K562 (cell line): ENCODE results near the gene IL1R1. TPM values are rescaled to one million over a fixed set of nuclear protein-coding genes. Genes with fewer than 3 reads are reported as not detected.

ENCODE experiments used
- ATAC-seq: fragments of 200-7000 bp; cut with Tn5 transposase; 3 replicates; pipeline ENCODE4 v1.9.1; 2020; ENCODE audit warnings: moderate library complexity
- BruUV-seq: library from RNA; stranded (reverse); fragments of 400-500 nt; replicated peaks from 2 replicates; lab custom pipeline; 2021; lab: Mats Ljungman, UMichigan
- CTCF ChIA-PET: fragments of 300-600 bp; formaldehyde crosslinking; extraction: SDS; loops from one replicate; lab custom pipeline; 2021; ENCODE audit warnings: low intra/inter-chr PET ratio; lab: Yijun Ruan, JAX
- POLR2A ChIA-PET: fragments of 300-600, 350-650 bp; sonication (Branson Sonifier 250); formaldehyde crosslinking; extraction: SDS; loops from one replicate; lab custom pipeline; 2021; ENCODE audit warnings: antibody characterized with exemption, inconsistent platforms; lab: Yijun Ruan, JAX
- DNase-seq, 4 experiments: peaks; one replicate each; pipeline versions ENCODE4 v3.0.0 to v3.0.0-alpha.2; 2011 to 2018; ENCODE audit warnings: low spot score in 3 of 4, mixed read lengths in 3 of 4; ENCODE audit errors: extremely low read depth in 1 of 4
- FAIRE-seq: peaks from 2 replicates; lab custom pipeline; 2011; peaks lifted over from hg19 to GRCh38; lab: Jason Lieb, UNC
- H2AFZ ChIP-seq: 2 replicates; pipeline ENCODE4 v1.6.0; 2011; ENCODE audit warnings: low read depth, low read length, control low read depth, inconsistent platforms
- H3K27ac ChIP-seq: fragments of 200-600 bp; 3 replicates; pipeline ENCODE4 v1.8.0; 2011; ENCODE audit warnings: low read depth, mild to moderate bottlenecking, control low read depth, inconsistent platforms, low read length, moderate library complexity, mixed read lengths; ENCODE audit errors: extremely low read depth
- H3K27me3 ChIP-seq, 2 experiments: fragments of 300-600 bp in 1 of 2; 2 replicates in 1 of 2; 3 replicates in 1 of 2; pipeline versions ENCODE4 v1.6.0 to v1.8.0; 2011; ENCODE audit warnings: inconsistent platforms in 2 of 2, low read length in 2 of 2, mild to moderate bottlenecking in 1 of 2, mixed read lengths in 1 of 2, moderate library complexity in 1 of 2; ENCODE audit not compliant: control insufficient read depth in 2 of 2, insufficient read depth in 2 of 2
- H3K36me3 ChIP-seq: fragments of 300-600 bp; 3 replicates; pipeline ENCODE4 v1.8.0; 2011; ENCODE audit warnings: mild to moderate bottlenecking, low read length, inconsistent platforms; ENCODE audit not compliant: control insufficient read depth, insufficient read depth
- H3K4me1 ChIP-seq, 2 experiments: fragments of 200-600 bp in 1 of 2; replicated peaks in 1 of 2; 2 replicates in 1 of 2; 3 replicates in 1 of 2; pipeline versions ENCODE4 v1.5.1 to v1.8.0; 2011; ENCODE audit warnings: inconsistent platforms in 2 of 2, low read length in 2 of 2, mild to moderate bottlenecking in 1 of 2, mixed read lengths in 1 of 2, moderate library complexity in 1 of 2; ENCODE audit not compliant: control insufficient read depth in 2 of 2, insufficient read depth in 2 of 2
- H3K4me2 ChIP-seq: 2 replicates; pipeline ENCODE4 v1.6.1; 2011; ENCODE audit warnings: low read length, control low read depth, inconsistent platforms, mixed read lengths; ENCODE audit not compliant: insufficient read depth
- H3K4me3 ChIP-seq: fragments of 200-600 bp; sonication (generic), shearing (Covaris generic); 2 replicates; pipeline ENCODE4 v1.5.1; 2016; ENCODE audit warnings: control low read depth, inconsistent platforms
- H3K79me2 ChIP-seq: fragments of 200-600 bp; 3 replicates; pipeline ENCODE4 v1.8.0; 2011; ENCODE audit warnings: low read length, inconsistent platforms; ENCODE audit not compliant: control insufficient read depth, insufficient read depth
- H3K9ac ChIP-seq, 2 experiments: 2 replicates each; pipeline versions ENCODE4 v1.6.0 to v1.6.1; 2011; ENCODE audit warnings: low read depth in 2 of 2, low read length in 2 of 2, control low read depth in 1 of 2, inconsistent platforms in 1 of 2, mild to moderate bottlenecking in 1 of 2, mixed read lengths in 1 of 2; ENCODE audit not compliant: insufficient read depth in 1 of 2
- H3K9me1 ChIP-seq: one replicate; pipeline ENCODE4 v1.6.0; 2011; ENCODE audit warnings: inconsistent platforms, mild to moderate bottlenecking, low read length, moderate library complexity; ENCODE audit not compliant: control insufficient read depth, insufficient read depth
- H3K9me3 ChIP-seq: replicated peaks from 2 replicates; pipeline ENCODE4 v1.5.1; 2011; ENCODE audit warnings: low read depth, low read length, inconsistent platforms; ENCODE audit not compliant: control insufficient read depth, insufficient read depth
- H4K20me1 ChIP-seq: replicated peaks from 2 replicates; pipeline ENCODE4 v1.6.1; 2011; ENCODE audit warnings: low read length, inconsistent platforms, mixed read lengths; ENCODE audit not compliant: control insufficient read depth, insufficient read depth
- CEBPB ChIP-seq: fragments of 450-650 bp; IDR thresholded peaks from 2 replicates; pipeline ENCODE4 v1.6.1; 2016; ENCODE audit warnings: missing genetic modification characterization, missing compliant biosample characterization
- CEBPG ChIP-seq, 3 experiments: fragments of 200-800 bp in 1 of 3; sonication (Bioruptor generic) in 1 of 3; sonication (generic) in 1 of 3; formaldehyde crosslinking in 1 of 3; IDR thresholded peaks in 2 of 3; conservative IDR thresholded peaks in 1 of 3; 2 replicates each; pipeline versions ENCODE4 v1.6.1 to v1.8.0; 2016 to 2022; ENCODE audit warnings: missing compliant biosample characterization in 2 of 3, missing genetic modification characterization in 2 of 3, mild to moderate bottlenecking in 1 of 3, missing genetic modification reagents in 1 of 3
- ZNF511 ChIP-seq: sonication (generic); formaldehyde crosslinking; IDR thresholded peaks from 2 replicates; pipeline ENCODE4 v1.8.0; 2022; ENCODE audit warnings: mild to moderate bottlenecking, missing genetic modification reagents
- WGBS: fragments of 100-300 bp; shearing (Covaris generic); methylation state at CpG from one replicate; pipeline ENCODE4 v1.1.6; 2016; ENCODE audit warnings: low coverage, mixed read lengths; ENCODE audit not compliant: insufficient coverage; ENCODE audit errors: missing lambda C conversion rate; 5-methylcytosine and 5-hydroxymethylcytosine counted together
- in situ Hi-C: fragments of 300-500 bp; cut with MboI; formaldehyde crosslinking; loops from 4 replicates; pipeline ENCODE4 v1.15.0; 2018; ENCODE audit warnings: inconsistent platforms, mixed read lengths
- intact Hi-C: fragments of 100-400 bp; cut with micrococcal nuclease; formaldehyde crosslinking; loops from 2 replicates; pipeline ENCODE4 v1.14.2; 2022
- polyA plus RNA-seq, 8 experiments: library from polyadenylated mRNA; depleted of rRNA in 4 of 8; stranded (reverse) in 5 of 8; unstranded in 3 of 8; fragments of >200 nt; fragmentation: Nextera tagmentation in 2 of 8; fragmentation: Illumina TruSeq in 1 of 8; extraction: Ambion mirVana in 2 of 8; extraction: Trizol in 1 of 8; gene quantifications; 2 replicates each; pipeline versions ENCODE4 v1.2.1 to v1.2.3, GENCODE V29; 2011 to 2014; ENCODE audit warnings: inconsistent platforms in 1 of 8, missing spikeins in 1 of 8
- total RNA-seq, 7 experiments: library from RNA; depleted of rRNA in 6 of 7; stranded (reverse); fragments of >200 nt in 6 of 7; fragmentation: Illumina TruSeq in 2 of 7; extraction: Trizol in 2 of 7; gene quantifications; 2 replicates each; pipeline versions ENCODE4 v1.2.1 to v1.2.3, GENCODE V29; 2011 to 2021; ENCODE audit warnings: low replicate concordance in 1 of 7

IL1R1 gene
- total and polyA plus RNA-seq, 9 of the 15 experiments (the other 6 are each of a cell fraction or from before 2014, with no cell fraction given) = 0.81 to 3.9 (median 1.6) TPM

GRCh38 chr2:102140377-102140776 is 2.2 kb upstream of the IL1R1 start:
- Histone ChIP-seq H3K9me3 (peaks cover 7% of the 10 kb centered on the region), H3K4me1 (peaks cover 14 to 16% of the 10 kb centered on the region in 2 experiments), H3K9ac (no peak overlapping the region), H3K79me2 (no peaks in the 10 kb centered on the region), H3K36me3 (no peaks in the 10 kb centered on the region; the same call in 2 of the 3 replicates), H3K27me3 (no peaks in the 10 kb centered on the region; a peak in 1 of 5 replicates), H3K4me2 (no peak overlapping the region)
- ATAC-seq (no peak), FAIRE-seq (no peak)
- 61% methylated on average over 2 of the region's 2 CpGs for WGBS
- CTCF ChIA-PET = no interaction called here
- TF ChIP-seq ZNF511 (CRISPR knock-in tag) (no peak), CEBPB (tag) (0 out of 2 replicates have a peak, but pooled peaks have one; percentile 7), CEBPG (CRISPR knock-in tag; IDR thresholded peaks at IDR 0.05) (no peak), CEBPG (tag; conservative IDR thresholded peaks at IDR 0.05 in 1 of 2, IDR thresholded peaks at IDR 0.05 in 1 of 2) (peak in 1 of 2 experiments; percentile 23; a peak in 1 of 4 replicates)
- TF ChIP-seq, all 486 proteins: peak for 2
- Histone ChIP-seq H3K27ac (no peak overlapping the region), H3K4me3 (no peak overlapping the region), H3K9me1 (no peaks in the 10 kb centered on the region), H2AFZ (no peak overlapping the region), H4K20me1 (no peaks in the 10 kb centered on the region)
- no TSS peak for BruUV-seq
- POLR2A ChIA-PET = interaction anchor here (0.8 to 1.6 kb wide), 2 partner anchors 14 to 70 kb away, joined by 3 read pairs; no protein-coding TSS in a partner anchor
- in situ Hi-C loops (no loop called here), intact Hi-C loops (no loop called here)
- no peak for DNase-seq
